Lung (tissue), 12 donors: ENCODE measurements around the gene CA14. TPM values are rescaled to one million over a fixed set of nuclear protein-coding genes. Genes with fewer than 3 reads are reported as not detected.

ENCODE experiments used
- ATAC-seq: fragments of 200-7000 bp; cut with Tn5 transposase; one replicate; pipeline ENCODE4 v1.9.1; 2020; ENCODE audit warnings: moderate number of reproducible peaks; ENCODE audit not compliant: insufficient read depth, low FRiP score
- DNase-seq, 3 donors: peaks; one replicate each; pipeline ENCODE4 v3.0.0-alpha.2; 2013 to 2017
- H3K27ac ChIP-seq, 2 donors: one replicate each; pipeline ENCODE4 v1.5.1; 2013; ENCODE audit warnings: mild to moderate bottlenecking in 2 of 2, moderate library complexity in 2 of 2, control low read depth in 1 of 2, inconsistent platforms in 1 of 2, low read depth in 1 of 2, low read length in 1 of 2
- H3K27me3 ChIP-seq, 3 donors: one replicate each; pipeline ENCODE4 v1.5.1; 2013; ENCODE audit warnings: low read length in 2 of 3; ENCODE audit not compliant: control insufficient read depth in 3 of 3, insufficient read depth in 3 of 3
- H3K36me3 ChIP-seq, 4 donors: one replicate each; pipeline ENCODE4 v1.5.1; 2013; ENCODE audit warnings: low read length in 4 of 4, mild to moderate bottlenecking in 1 of 4, moderate library complexity in 1 of 4; ENCODE audit not compliant: control insufficient read depth in 4 of 4, insufficient read depth in 4 of 4
- H3K4me1 ChIP-seq, 5 donors: one replicate each; pipeline ENCODE4 v1.5.1; 2013; ENCODE audit warnings: low read length in 5 of 5, mild to moderate bottlenecking in 2 of 5, moderate library complexity in 1 of 5; ENCODE audit not compliant: control insufficient read depth in 5 of 5, insufficient read depth in 5 of 5
- H3K4me3 ChIP-seq: one replicate; pipeline ENCODE4 v1.5.1; 2013; ENCODE audit warnings: mild to moderate bottlenecking, control low read depth, moderate library complexity
- H3K9ac ChIP-seq, 2 donors: one replicate each; pipeline ENCODE4 v1.5.1; 2013; ENCODE audit warnings: low read length in 2 of 2, control low read depth in 1 of 2; ENCODE audit not compliant: insufficient read depth in 1 of 2
- H3K9me3 ChIP-seq, 4 donors: one replicate each; pipeline ENCODE4 v1.5.1; 2013; ENCODE audit warnings: low read length in 3 of 4, mild to moderate bottlenecking in 1 of 4, moderate library complexity in 1 of 4; ENCODE audit not compliant: control insufficient read depth in 4 of 4, insufficient read depth in 3 of 4
- WGBS, 2 donors: extraction: QIAGEN DNeasy Blood & Tissue Kit; methylation state at CpG; one replicate each; pipeline ENCODE4 v1.1.7; 2013; 5-methylcytosine and 5-hydroxymethylcytosine counted together
- polyA plus RNA-seq, 2 donors: library from polyadenylated mRNA; stranded (reverse); fragments of 200-250 nt; gene quantifications; one replicate each; pipeline ENCODE4 v1.2.1, GENCODE V29; 2013
- total RNA-seq, 2 donors: library from RNA; depleted of rRNA in 1 of 2; stranded (reverse); fragments of >200 nt in 1 of 2; gene quantifications; one replicate each; pipeline ENCODE4 v1.2.1, GENCODE V29; 2014 to 2021
- TF ChIP-seq, protein P1 (sequence below): IDR thresholded peaks from 2 replicates; pipeline ENCODE4 v1.5.1; 2012; ENCODE audit warnings: mild to moderate bottlenecking; ENCODE audit errors: control extremely low read depth, extremely low read depth
- donor health status: control.
- donor health status: control.
- donor health status: Bipolar disorder and iron deficiency.
- donor health status: healthy.
- donor health status: DM: yes; HTN: yes; CAD: no.

Gene CA14
- total and polyA plus RNA-seq, 4 donors: 0.14 to 0.40 (median 0.24) TPM

DNA sequence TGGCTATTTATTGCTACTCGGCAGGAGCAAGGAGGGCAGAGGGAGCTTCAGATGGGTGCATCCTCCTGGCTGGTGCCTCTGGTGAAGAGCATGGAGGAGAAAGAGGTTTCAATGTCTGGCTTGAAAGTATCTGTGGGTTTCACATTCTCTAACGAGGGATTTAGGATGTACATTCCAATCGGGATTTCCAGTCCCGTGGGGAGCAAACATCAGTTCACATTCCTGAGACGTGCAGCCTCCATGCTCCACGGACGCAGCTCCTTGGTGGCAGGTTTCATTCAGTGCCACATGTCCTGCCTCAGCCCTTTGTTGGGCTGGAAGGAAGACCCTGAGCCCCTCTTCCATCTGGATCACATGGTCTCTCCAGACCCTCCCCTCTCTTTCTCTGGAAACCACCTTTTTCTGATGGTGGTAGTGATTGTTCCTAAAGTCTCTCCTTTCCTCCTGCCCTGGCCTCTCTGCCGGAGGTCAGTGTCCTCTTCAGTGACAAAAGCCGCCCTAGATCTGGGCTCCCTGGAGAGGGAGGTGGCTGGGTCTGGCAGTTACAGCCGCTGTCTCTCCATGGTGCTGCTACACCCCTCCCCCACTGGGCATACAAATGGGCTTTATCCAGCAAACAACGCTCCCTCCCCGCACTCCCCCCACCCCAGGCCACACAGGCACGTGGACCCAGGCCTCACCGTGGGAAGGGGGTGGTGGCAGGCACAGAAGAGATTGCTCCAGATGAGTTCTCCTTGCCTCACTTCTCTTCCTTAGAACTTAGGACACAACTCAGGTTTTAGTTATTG, 826 bp upstream of the CA14 start:
- Histone ChIP-seq H3K9me3 (no peaks in the 10 kb centered on the region), H3K9ac (peak overlapping the region in 1 of 2 donors; percentile 26), H3K27me3 (no peaks in the 10 kb centered on the region), H3K36me3 (no peaks in the 10 kb centered on the region), H3K4me3 (no peak overlapping the region), H3K4me1 (peaks cover 0 to 49% (median 1%) of the 10 kb centered on the region in 5 donors), H3K27ac (peak overlapping the region in 1 of 2 donors; percentile 17)
- TF ChIP-seq, protein P1, sequence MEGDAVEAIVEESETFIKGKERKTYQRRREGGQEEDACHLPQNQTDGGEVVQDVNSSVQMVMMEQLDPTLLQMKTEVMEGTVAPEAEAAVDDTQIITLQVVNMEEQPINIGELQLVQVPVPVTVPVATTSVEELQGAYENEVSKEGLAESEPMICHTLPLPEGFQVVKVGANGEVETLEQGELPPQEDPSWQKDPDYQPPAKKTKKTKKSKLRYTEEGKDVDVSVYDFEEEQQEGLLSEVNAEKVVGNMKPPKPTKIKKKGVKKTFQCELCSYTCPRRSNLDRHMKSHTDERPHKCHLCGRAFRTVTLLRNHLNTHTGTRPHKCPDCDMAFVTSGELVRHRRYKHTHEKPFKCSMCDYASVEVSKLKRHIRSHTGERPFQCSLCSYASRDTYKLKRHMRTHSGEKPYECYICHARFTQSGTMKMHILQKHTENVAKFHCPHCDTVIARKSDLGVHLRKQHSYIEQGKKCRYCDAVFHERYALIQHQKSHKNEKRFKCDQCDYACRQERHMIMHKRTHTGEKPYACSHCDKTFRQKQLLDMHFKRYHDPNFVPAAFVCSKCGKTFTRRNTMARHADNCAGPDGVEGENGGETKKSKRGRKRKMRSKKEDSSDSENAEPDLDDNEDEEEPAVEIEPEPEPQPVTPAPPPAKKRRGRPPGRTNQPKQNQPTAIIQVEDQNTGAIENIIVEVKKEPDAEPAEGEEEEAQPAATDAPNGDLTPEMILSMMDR: no peak
- ATAC-seq (no peak), DNase-seq (peak; percentile 43 to 47 (median 44))
- 19 to 35% methylated on average over 14 of the region's 14 CpGs for WGBS, 2 donors

DNA sequence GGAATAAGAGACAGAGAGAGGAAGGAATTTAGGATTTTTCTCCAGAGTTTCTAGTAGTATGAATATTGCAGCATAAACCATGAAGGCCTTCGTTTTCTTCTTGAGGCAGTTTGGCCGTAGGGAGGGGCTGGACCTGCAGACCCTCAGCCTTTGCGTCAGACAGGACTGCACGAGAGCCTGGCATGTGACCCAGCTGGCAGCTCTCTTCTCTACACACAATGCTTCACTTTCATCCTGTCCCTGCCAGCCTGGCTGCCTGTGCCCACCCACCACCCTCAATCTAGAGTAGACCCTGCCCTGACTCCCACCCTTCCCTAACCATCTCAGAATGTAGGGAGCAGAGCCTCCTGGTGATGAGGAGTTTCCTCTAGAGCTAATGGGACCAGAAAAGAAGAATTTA, 1.6 kb downstream of the CA14 start:
- H3K9ac ChIP-seq: no peak overlapping the region
- TF ChIP-seq, protein P1: no peak
- peak overlapping the region in 1 of 2 donors; percentile 32 for H3K27ac ChIP-seq
- H3K4me1 ChIP-seq: peaks cover 0 to 49% (median 1%) of the 10 kb centered on the region in 5 donors
- ATAC-seq: no peak
- H3K4me3 ChIP-seq: no peak overlapping the region
- no peaks in the 10 kb centered on the region for H3K9me3 ChIP-seq
- 56 to 71% methylated on average over 4 of the region's 4 CpGs for WGBS, 2 donors
- H3K27me3 ChIP-seq: no peaks in the 10 kb centered on the region
- H3K36me3 ChIP-seq: no peaks in the 10 kb centered on the region
- DNase-seq: peak in 1 of 3 donors; percentile 38

DNA sequence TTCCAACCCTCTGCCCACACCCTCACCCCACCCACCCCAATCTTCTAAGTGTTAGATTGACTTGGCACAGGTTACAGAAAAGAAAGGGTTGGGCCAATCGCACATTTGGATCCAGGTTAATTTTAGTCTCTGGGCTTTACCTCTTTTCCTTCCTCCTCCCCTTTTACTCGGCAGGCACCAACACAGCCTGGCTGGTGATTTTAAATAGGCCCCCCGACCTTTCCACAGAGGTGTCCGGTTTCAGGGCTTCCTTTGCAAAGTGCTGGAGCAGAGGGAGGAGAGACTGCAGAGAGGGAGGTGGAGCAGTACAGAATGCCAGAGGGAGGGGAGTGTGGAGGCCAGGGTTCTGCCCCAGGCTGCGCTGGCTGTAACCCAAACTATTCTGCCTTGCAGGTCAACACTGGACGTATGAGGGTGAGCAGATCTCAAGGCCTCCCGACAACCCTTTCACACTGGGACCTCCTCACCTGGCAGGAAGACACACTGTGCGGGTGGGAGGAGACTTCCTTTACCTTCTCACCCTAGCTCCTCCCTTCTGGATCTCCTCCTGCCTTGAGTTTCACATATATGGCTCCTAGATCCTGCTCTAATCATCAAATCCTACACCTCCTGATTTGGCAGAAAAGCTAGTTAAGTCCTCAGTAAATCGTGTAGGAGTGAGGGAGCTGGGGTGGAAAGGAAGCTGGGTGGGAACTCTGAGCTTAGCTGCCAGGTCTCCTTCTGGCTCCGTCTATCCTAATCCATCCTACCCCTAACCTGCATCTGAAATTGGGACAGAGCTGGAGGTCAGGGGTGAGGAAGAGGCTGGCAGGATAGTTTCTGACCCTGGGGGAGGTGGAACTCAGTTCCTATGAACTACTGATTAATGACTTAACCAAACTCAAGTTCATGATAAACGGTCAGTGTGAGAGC, 2.4 kb downstream of the CA14 start:
- 29 to 47% methylated on average over 11 of the region's 11 CpGs for WGBS, 2 donors
- ATAC-seq (peak; percentile 36), DNase-seq (peak; percentile 69 to 87 (median 77))
- TF ChIP-seq, protein P1: no peak
- Histone ChIP-seq H3K9ac (peak overlapping the region in 1 of 2 donors; percentile 57), H3K36me3 (peaks cover 0 to 4% (median 2%) of the 10 kb centered on the region in 4 donors), H3K4me1 (peaks cover 0 to 49% (median 1%) of the 10 kb centered on the region in 5 donors), H3K27ac (peak overlapping the region in 1 of 2 donors; percentile 77), H3K4me3 (no peak overlapping the region), H3K27me3 (no peaks in the 10 kb centered on the region), H3K9me3 (no peaks in the 10 kb centered on the region)
